Bone marrow (tissue), 2 donors: Measurements from ENCODE around the gene PLCG1.

ENCODE experiments used
- DNase-seq, 2 donors: peaks; one replicate each; lab custom pipeline; 2025; lab: John Stamatoyannopoulos, UW

Gene PLCG1

DNA sequence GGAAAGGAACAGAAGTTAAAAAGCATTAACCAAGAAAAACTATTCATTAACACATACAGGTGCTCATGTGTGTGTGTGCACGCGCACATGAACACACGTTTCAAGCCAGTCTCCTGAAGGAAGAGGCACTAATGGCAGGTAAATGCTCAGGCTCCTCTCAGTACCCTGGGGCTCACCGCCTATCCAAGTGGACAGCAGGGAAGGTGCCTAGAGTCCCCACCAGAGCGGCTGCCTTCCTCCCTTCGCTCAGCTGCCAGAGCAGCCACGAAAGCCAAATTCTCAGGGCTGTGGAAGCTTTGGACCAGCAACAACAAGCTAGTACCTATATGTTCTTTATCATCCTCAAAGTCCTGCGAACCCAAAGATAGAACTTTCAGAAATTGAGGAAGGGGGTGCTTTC, 42.6 kb downstream of the PLCG1 start:
- no peak for DNase-seq

DNA sequence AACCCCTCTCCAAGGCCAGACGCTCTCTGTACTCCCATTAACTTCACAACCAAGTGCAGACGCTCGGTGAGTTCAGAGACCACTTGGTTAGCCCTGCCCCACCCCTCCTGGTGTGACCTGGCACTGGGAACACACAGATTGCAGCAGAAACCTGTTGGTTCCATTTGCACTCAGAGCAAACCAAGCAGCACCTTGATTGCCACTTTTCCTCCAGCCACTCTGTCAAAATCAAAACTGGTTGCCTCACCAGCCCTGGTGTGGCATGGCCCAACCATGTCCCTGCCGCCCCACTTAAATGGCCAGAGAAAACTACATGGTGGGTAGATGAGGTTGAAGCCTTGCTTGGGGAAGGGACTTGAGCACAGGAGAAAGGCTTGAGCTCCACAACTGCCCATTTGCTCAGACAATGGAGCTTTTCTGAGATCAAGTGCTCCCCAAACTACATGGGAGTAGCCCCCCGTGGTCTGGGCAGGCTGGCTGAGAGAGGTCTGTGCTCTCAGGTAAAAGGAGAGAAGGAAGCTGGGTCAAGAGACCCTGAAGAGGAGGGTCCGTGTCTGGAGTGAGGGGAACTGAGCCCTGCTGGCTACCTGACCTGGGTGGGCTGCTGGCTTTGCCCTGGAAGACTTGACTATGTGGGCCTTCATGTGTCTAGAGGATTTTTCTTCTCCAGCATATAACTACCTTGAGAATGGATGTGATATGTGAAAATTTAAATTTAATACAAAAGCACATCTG, 43.4 kb downstream of the PLCG1 start:
- no peak for DNase-seq

DNA sequence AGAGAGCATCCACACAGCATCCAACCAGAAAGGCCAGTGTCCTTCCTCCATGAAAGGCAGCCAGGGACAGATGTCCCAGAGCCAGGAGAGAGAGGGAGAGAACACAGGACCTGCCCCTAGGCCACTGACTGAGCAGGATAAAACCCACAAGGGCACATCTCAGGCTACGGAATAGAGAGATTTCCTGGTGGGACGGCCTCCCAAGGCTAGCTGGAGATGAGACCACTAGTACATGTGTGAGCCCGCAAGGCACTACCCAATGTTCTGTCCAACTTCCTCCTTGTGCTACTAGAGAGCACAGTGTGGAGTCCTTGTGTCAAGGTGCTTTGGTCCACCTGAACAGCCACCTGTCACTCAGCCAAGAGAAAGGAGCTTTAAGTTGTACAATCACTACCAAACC, 44.2 kb downstream of the PLCG1 start:
- DNase-seq, result no peak

DNA sequence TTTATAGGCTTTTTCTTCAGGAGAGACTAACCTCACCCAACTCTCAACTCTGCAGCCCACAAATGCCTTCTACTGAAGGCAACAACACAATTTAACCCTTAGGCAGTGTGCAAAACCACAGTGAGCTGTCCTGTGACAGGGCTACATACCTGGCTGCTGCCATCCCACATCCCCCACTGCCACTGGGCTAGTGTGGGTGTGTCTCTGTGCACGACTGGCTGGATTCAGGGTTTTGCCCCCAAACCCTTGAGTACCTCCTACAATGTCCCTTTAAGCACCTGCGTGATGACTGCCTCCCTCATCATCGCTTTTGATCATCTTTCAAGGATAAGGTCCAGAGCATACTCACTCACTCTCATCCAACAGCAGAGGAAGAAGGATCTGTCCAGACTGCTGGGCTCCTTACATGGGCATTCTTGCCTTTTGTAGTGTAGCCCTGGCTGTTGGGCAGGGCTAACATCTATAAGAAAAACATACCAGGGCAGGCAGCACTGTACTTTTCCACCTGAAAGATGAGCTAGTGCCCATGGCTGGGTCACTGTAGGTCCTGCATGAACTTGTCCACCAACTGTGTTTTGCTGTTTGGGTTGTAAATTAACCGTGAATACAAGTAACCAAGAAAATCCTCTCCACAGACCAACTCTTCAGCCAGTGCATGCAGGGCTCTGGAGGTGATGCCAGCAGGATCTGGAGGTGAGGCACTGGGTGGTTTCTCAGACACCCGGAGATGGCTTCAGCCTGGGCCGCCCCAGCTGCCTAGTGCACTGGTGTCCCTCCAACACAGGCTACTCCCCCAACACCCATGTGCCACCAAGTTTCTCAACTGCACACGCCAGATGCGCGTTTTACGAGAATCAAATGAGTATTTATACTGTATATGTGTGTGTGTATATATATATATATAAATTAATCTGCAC, 45.2 kb downstream of the PLCG1 start:
- no peak for DNase-seq

DNA sequence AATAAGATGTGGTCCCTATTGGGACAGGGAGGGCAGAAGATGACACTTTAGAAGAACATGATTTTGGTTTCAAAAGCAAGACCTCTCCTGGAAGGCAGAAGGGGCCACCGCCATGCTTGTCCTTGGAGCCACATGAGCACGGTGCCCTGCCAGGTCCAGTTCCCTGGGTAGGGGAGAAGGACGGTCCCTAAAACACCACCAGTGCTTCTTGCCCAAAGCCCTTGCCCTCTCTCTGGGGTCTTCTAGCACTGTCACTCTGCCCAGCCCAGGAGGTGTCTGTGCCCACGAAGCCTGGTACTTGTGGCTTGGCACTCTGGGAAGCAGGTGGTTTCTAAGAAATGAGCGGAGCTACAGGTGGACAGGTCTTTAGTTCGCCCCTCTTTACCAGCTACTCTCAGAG, 46.0 kb downstream of the PLCG1 start:
- no peak for DNase-seq

DNA sequence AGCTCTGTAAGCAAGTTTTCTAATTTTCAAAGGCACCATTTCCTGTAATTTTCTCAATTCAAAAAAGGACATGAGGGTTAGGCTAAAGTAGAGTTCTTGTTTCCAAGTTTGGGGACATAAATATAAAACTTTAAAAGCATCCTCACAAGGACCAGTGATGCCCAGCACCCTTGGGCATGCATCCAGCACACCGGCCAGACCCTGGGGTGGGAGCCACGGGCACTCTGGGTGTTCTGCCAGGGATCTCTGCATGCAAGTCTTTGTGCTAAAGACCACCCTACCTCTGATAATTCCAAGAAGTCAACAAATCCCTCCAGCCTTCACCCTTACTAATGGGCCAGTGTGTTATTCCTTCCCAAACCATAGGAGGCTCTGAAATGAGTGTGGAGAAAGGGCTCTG, 46.5 kb downstream of the PLCG1 start:
- no peak for DNase-seq

DNA sequence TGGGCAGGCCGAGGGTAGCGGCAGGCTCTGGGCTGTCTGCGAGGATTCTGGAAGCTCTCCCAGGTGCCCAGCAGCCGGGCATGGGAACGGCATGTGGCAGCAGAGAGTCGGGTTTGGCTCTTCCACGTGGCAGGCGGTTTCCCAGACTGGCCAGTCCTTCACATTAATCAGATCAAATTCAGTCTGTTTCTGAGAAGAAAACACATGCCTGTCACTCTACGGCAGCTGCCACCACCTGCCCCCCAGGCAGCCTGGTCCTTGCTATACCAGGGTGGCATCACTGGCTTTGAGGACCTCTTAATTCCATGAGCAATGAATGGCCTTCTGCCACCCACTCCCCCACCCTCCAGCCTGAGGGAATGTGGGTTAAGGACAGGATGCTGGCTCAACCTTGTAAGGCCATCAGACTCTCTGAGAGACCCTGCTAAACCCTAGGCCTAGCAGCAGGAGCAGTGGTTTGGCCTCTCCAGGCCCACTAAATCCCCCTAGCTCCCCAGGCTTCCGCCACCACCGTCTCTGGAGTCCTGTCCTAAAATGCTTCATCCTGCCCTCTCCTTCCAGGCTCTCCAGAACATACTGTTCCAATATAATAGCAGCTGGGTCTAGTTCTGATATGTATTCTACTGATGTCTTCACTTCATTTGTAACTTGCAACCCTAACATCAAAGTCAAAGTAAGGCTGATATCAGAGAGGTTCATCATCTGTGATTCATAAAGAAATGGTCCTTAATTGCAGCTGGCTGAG, 47.8 kb downstream of the PLCG1 start:
- DNase-seq, result no peak

DNA sequence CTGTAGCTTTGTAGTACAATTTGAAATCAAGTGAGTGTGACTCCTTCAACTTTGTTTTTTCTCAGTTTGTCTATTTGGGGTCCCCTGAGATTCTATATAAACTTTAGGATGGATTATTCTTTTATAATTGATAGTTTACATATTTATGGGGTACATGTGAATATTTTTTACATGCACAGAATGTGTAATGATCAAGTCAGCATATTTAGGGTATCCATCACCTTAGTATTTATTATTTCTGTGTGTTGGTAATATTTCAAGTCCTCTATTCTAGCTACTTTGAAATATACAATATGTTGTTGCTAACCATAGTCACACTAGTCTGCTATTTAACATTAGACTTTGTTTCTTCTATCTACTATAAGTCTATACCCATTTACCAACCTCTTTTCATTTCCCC, 50.3 kb downstream of the PLCG1 start:
- no peak for DNase-seq

DNA sequence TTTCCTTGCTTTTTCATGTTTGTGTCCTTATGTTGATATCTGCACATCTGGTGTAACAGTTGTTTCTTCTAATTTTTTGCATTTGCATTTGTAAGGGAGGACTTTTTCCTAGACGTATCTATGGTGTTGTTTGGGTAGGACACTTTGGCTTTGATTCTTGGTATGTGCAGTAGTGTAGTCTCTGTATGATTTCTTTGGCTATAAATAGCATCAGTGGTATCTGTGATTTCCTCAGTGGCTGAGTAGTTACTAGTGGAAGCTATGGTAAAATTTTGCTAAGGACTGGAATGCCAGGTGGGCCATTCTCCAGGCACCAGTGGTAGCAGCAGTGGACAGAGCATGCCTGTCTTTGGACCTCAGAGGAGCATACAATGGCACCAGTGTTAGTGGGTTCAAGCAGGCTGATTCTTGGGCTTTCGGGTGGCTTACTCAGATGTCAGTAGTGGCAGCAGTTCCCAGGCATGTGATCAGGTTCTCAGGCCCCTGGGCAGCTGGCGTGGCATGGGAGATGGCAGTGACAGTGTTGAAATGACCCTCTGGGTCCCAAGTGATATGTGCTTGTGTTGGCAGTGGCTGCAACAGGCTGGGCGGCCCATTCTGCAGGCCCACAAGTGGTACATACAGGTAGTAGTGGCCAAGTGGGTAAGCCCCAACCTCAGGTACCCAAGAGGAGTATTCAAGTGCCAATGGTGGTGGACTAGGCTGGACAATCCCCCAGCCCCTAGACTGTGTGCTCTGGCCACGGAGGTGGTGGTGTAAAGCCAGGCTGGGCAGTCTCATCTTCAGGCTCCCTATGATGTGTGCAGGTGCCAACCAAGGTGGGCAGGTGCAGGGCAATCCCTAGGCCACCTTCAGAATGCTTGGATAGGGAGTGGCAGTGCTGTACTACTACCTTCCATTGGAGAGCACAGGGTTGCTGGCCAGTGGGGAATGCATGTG, 54.5 kb downstream of the PLCG1 start:
- DNase-seq, result no peak

DNA sequence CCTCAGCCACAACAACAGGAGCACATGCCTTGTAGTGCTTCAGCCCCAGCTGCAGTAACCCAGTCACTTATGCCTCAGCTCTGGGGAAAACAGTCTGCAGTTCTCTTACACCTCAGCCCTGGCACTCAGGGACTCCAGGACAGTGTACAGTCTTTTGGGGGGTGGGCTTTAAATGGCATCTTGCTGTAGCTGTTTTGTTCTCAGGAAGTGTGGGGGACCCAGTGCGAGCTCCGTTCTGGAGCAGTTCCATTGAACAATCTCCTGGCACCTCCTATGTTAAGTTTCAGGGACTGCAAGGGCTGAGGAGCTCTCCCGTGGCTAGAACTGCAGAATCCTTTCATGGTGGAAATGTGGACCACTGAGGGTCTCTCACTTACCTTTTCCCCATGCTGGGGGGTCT, 55.2 kb downstream of the PLCG1 start:
- no peak for DNase-seq

DNA sequence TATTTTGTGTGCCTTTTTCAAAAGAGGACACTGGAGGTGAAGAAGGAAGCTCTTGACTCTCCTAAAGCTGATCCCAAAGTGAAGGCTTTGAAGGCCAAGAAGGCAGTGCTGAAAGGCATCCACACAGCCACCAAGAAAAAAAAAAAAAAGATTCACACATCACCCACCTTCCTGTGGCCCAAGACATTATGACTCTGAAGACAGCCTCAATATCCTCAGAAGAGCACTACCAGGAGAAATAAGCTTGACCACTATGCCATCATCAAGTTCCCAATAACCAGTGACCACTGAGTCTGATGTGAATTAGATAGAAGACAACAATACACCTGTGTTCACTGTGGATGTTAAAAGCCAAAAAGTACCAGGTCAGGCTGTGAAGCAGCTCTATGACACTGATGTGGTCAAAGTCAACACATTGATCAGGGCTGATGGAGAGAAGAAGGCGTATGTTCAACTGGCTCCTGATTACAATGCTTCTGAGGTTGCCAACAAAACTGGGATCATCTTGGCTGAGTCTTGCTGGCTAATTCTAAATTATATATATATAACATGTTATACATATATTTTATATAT, 59.4 kb downstream of the PLCG1 start:
- no peak for DNase-seq

DNA sequence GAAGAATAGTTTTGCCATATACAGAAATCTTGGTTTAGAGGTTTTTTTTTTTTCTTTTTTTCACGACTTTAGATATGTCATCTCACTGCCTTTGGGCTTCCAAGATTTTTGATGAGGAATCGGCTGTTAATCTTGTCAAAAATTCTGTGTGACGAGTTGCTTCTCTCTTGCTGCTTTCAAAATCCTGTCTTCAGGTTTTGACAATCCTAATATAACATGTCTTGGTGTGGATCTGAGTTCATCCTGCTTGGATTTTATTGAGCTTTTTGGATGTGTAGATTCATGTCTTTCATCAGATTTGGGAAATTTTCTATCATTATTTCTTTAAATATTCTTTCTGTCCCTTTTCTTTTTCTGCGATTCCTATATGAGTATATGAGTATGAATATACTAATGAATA, 61.1 kb downstream of the PLCG1 start:
- DNase-seq, result no peak

DNA sequence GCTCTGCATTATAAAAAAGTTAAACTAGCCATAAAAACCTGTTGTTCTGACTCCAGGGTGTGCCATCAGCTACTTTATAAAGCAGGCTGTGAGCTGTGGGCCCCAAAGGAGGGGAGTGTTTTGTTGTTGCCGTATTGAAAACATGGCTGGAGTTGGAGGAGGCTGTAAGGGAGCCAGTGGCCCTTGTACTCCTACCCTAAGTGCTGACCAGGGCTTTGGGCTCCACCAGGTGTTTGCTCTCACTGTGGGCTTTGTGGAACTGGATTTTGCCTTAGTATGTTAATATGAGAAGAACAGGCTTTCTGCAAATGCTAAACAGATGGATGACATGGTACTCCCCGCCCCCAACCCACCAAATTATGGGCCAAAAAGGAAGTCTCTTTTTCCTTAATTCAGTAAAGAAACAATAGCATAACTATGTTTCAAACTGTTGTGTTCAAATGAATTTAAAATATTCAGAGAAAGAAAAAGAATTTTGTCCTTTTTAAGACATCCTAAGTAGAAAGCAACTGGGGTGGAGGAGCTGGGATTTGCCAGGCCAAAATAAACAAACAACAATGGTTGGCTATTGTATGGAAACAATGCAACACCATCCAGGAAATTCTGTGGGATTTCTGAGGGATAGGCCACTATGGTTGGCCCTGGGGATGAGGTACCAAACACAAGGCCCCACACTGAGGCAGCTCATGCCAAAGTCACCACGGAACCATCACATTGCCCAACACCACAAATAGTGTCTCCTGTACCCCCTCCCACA, 63.3 kb downstream of the PLCG1 start:
- DNase-seq, result no peak

DNA sequence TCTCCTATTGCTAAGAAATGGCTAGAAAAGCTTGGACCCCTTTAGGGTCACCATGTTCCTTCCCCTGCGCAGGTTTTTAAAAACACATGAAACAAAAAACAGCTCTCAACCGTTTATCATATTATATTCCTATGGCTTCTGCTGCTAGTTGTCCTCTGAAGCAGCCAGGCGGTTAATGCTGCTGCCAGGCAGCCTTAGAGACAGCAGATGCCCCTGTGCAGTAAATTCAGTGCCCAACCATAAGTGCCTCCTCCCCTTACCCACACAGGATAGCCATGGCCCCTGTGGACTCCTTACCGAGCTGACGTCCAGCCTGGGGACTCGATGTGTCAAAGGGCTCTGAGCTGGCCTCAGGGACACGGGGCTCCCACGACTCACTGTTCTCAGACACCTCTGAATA, 64.4 kb downstream of the PLCG1 start:
- DNase-seq, result no peak

DNA sequence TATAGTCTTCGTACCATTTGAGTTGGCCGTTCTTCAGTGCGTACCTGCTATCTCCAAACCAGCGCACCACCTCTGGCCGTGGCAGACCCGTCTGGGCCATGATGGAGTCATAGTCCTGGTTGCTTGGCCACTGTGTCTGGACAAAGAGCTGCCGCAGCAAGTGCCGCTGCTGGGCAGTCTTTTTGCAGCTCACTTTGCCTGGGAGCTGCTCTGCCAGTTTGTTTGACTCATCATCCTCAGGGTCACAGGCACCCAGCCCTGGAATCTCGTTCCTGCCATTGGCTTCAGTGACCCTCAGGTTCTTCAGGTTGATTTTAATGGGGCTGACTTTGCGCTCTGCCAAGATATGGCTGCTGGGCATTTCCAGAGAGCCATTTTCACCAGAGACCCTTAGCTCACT, 65.1 kb downstream of the PLCG1 start:
- no peak for DNase-seq

DNA sequence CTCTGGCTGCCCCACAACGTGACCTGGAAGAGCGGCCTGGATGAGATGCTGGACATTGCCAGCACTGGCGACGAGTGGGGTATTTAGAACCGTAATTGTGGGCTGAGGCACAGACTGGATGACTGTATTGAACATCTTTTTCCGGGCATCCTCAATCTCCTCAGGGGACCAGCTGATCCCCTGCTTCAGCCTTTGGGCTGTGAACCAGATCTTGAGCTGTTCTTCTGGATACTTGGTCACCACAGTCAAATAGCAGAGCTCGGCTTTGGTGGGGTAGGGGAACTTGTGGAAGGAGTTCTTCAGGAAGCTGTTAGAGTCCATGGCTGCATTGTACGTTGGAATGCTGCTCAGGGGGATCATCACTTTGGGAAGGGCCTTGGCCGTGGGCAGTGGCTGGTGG, 66.3 kb downstream of the PLCG1 start:
- DNase-seq, result no peak

DNA sequence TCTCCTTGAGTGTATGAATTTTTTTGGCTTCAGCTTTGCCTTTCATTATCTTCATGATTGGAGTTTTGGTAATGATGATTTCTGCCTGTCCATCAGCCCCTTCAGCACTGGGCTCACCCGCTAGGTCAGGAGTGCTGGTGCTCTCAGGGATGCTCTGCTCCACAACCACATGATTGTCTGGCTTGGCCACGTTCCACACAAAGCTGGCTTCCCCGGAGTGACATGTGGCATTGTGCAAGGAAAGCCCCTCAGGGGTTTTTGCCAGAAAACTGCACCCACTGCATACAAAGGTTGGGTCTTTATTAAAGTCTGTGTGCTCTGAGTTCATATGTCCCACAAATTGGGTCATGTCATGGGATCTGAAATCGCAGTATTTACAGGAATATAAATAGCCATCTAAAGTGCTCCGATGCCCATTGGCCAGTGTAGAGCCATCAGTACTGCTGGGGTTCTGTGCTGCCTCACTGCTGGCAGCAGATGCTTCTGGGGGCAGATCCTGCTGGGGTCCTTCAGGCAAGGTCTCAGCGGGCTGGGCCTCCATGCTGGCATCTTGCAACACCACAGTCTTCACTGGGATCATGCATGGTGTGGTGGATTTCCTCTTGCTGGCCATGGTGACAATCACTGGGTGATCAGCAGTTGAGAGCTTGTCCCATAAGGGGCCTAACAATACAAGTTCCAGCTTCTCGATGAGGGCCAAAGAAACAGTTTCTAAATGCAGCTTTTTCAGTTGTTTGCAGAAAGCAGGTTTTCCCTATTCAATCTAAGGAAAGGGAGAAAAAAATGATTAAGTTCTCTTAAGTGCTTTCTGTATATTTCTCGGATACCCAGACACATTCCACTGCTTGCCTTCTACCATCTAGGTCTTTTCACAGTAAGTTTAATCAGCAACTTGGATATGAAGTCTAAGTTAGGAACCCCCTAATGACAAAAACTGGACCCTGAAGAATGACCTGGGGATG, 67.2 kb downstream of the PLCG1 start:
- no peak for DNase-seq

DNA sequence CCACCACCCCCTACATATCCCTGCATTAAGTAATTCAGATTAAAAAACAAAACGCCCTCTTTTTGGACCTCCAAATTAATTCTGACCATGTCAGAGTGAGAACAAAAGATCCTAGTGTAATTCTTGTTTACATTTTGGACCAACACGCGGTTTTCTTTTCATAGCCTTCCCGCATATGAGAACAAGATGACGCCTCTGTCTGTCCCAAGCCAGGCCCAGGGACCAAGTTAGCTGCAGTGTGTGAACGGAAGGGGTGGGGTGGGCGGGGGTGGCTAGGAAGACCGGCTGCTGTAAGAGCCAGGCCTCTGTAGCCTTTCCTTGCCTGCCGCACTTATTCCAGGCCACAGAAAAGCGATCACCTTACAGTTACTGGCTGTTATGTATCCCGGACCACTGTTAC, 68.0 kb downstream of the PLCG1 start:
- DNase-seq, result no peak

DNA sequence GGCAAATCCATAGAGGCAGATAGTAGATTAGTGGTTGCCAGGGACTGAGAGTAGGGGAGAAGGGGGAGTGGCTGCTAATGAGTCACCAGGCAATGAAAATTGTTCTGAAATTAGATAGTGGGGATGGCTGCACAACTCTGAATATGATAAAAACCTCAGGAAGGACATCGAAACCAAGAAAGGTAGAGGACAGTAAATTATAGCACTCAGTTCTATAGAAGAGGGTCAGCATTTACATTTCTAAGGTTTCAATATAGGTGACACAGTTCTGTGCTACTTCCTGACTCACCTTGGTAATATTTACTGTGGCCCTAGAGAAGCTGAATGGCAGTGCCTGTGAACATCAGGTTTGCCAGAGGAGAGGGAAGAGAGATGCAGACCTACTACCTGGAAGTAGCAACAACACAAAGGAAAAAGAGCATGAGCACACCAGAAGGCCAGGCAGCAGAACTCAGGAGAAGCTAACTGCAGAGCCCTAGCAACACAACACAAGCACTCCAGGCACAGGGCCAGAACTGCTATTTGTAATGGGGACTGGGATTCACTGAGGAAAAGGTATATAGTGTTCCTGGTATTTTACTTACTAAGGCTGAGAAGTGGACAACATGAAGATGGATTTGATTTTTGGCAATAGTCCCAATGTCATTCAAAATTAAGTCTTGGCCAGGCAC, 75.9 kb downstream of the PLCG1 start:
- no peak for DNase-seq
